Measurements from ENCODE around the gene CDK5.

CDK5 gene

GRCh38 chr7:151071032-151071866, 13.6 kb upstream of the CDK5 start:
- DNase-seq, result no peak

- DNase-seq, result no peak
Measured at GRCh38 chr7:151070574-151070960, 12.9 kb upstream of the CDK5 start.

DNA sequence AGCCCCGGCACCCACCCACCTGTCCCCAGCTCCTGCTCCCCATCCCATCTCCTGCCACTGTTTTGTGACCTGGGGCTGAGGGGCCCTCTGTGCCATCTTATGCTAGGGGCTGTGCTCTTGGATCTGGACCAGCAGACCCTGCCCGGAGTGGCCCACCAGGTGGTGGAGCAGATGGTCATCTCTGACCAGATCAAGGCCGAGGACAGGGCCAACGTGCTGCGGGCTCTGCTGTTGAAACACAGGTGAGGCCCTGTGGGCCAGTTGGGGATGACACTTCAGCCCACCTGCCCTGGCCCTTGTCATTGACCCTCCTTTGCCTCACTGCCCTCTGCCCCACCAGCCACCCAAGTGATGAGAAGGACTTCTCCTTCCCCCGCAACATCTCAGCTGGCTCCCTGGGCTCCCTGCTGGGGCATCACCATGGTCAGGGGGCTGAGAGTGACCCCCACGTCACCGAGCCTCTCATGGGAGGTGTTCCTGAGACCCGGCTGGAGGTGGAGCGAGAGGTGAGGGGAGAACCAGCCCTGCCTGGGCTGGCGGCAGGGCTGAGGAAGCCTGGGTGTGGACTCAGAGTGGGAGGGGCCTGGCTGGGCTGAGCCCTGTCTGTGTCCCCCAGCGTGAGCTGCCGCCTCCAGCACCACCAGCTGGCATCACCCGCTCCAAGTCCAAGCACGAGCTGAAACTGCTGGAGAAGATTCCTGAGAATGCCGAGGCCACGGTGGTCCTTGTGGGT, 12.3 kb upstream of the CDK5 start:
- no peak for DNase-seq

- DNase-seq, result no peak
Measured at GRCh38 chr7:151068069-151068773, 10.5 kb upstream of the CDK5 start.

GRCh38 chr7:151066273-151066974, 8.7 kb upstream of the CDK5 start:
- DNase-seq, result no peak

GRCh38 chr7:151065516-151065915, 7.8 kb upstream of the CDK5 start:
- DNase-seq, result no peak

DNA sequence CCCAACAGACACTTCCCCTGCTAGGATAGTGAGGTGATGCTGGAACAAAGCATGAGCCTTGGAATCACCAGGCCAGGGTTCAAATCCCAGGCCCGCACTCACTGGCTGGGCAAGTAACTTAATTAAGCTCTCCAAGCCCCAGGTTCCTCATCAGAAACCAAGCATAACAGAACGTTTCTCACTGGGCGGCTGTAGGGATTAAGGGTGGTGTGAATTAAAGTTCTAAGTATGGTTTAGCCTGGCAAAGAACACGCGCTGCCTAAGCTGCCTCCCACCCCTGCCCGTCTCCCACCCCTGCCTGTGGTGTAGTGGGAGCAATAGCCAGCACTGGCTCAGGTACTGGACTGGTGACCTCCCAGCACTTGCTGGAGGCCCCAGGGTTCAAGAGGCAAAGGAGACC, 7.3 kb upstream of the CDK5 start:
- no peak for DNase-seq

DNA sequence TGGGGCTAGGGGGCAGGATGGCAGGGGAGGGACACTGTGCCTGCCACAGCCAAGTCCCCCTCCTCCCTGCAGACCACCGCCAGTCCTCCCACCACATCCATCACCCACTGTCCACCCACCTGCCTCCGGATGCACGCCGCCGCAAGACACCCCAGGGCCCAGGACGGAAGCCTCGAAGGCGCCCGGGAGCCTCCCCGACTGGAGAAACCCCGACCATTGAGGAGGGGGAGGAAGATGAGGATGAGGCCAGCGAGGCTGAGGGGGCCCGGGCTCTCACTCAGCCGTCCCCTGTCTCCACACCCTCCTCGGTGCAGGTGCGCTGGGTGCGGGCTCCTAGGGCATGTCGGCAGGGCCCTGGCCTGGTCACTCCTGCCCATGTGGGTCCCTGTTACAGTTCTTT, 6.8 kb upstream of the CDK5 start:
- DNase-seq, result no peak

- no peak for DNase-seq
Measured at GRCh38 chr7:151063212-151063561, 5.5 kb upstream of the CDK5 start.

- no peak for DNase-seq
Measured at GRCh38 chr7:151062399-151063211, 4.9 kb upstream of the CDK5 start.

DNA sequence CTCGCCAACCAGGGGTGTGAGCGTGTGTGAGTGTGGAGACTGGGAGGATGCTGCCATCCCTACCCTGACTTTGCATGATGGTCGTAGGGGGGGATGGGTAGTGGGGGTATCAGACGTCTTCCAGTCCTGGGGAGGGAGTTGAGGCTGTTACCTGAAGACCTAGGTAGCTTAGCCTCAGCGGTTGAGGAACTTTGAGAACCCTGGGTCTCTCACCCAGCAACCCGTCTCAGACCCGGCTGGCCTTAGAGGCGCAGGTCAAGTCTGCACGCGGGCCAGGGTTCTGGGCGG, 4.4 kb upstream of the CDK5 start:
- DNase-seq, result no peak

GRCh38 chr7:151061213-151062110, 3.8 kb upstream of the CDK5 start:
- no peak for DNase-seq

- DNase-seq, result no peak
Measured at GRCh38 chr7:151060416-151061212, 2.9 kb upstream of the CDK5 start.

DNA sequence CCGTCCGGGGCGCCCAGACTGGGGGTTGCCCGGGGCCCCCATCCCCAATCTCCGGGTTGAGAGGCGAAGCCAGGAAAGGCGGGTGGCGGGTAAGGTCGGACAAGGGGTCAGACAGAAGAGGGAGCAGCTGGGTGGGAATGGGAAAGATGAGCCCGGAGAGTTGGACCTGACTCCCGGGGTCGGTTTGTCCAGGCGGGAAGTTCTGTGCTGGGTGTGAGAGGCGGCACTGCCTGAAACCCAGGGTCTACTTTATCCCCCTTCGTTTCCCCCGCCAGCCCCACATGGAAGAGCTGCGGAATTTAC, 2.4 kb upstream of the CDK5 start:
- no peak for DNase-seq

GRCh38 chr7:151059367-151060112, 1.8 kb upstream of the CDK5 start, which contains the start of gene SLC4A2:
TSS of gene SLC4A2 (plus strand) at chr7:151059589. CDS start at chr7:151061988, 2,399 bp downstream.
- DNase-seq, result peak; percentile 25

- DNase-seq, result no peak
Measured at GRCh38 chr7:151058781-151059366, 1.2 kb upstream of the CDK5 start.

GRCh38 chr7:151057989-151058780, 488 bp upstream of the CDK5 start:
- peak; percentile 91 for DNase-seq

- no peak for DNase-seq
Measured at GRCh38 chr7:151056666-151057505, 811 bp downstream of the CDK5 start.

Data from NCI-H510A treated with DMSO at 0.1 percent for 48 hours (cell line).